Fibroblast of the conjunctiva (primary cell): Measurements from ENCODE around the gene MTURN.

Experiments used
- DNase-seq: peaks from one replicate; pipeline ENCODE4 v3.0.0-alpha.2; 2010; ENCODE audit warnings: low read depth

MTURN gene

GRCh38 chr7:30209951-30210350 is 75.2 kb downstream of the MTURN start:
- no peak for DNase-seq
